ENCODE measurements around the gene CFL1. TPM values are rescaled to one million over a fixed set of nuclear protein-coding genes. Genes with fewer than 3 reads are reported as not detected.

Gene CFL1
- total RNA-seq, 4 donors from 2014 or later, result 961 to 2,313 (median 1,456) TPM

DNA sequence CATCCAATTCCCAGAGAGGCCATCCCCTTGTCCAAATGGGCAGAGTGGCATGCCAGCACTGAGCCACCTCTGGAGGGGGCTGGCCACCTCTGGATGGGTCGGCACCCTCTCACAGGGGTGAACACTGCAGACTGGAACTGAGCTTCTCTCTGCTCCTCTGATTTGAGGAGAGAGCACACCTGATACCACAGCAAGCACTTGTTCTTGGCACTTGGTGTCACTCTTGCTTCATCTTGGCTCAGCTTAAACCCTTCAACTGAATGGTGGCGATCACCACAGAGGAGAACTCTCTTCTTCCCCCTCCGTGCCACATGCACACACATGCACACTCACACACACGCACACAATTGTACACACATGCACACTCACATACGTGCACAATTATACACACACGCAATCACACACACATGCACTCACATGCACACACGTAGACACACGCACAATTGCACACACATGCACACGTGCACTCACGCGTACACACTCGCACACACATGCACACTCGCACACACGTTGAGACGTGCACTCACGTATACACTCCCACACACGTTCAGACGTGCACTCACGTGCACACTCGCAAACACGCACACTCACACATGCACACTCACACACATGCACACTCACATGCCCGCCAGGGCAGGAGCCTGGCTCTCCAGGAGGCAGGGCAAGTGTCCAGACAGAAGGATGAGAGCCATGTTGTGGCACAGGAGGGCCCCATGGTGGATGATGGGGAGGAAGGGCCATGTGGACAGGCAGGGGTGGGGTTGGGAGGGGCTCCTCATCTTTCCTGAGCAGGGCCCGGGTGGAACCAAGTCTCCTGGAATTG, 47.7 kb downstream of the CFL1 start:
- Histone ChIP-seq H3K36me3 (no peaks in the 10 kb centered on the region), H3K27me3 (no peaks in the 10 kb centered on the region), H3K9me3 (no peaks in the 10 kb centered on the region), H3K27ac (no peak overlapping the region), H3K4me1 (no peaks in the 10 kb centered on the region), H3K4me3 (no peak overlapping the region)
- TF ChIP-seq, protein P1, sequence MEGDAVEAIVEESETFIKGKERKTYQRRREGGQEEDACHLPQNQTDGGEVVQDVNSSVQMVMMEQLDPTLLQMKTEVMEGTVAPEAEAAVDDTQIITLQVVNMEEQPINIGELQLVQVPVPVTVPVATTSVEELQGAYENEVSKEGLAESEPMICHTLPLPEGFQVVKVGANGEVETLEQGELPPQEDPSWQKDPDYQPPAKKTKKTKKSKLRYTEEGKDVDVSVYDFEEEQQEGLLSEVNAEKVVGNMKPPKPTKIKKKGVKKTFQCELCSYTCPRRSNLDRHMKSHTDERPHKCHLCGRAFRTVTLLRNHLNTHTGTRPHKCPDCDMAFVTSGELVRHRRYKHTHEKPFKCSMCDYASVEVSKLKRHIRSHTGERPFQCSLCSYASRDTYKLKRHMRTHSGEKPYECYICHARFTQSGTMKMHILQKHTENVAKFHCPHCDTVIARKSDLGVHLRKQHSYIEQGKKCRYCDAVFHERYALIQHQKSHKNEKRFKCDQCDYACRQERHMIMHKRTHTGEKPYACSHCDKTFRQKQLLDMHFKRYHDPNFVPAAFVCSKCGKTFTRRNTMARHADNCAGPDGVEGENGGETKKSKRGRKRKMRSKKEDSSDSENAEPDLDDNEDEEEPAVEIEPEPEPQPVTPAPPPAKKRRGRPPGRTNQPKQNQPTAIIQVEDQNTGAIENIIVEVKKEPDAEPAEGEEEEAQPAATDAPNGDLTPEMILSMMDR (IDR thresholded peaks at IDR 0.05), result peak in 3 of 6 experiments; percentile 21 to 45 (median 27)
- TF ChIP-seq POLR2A (IDR thresholded peaks at IDR 0.05), result no peak
- no peak for DNase-seq

DNA sequence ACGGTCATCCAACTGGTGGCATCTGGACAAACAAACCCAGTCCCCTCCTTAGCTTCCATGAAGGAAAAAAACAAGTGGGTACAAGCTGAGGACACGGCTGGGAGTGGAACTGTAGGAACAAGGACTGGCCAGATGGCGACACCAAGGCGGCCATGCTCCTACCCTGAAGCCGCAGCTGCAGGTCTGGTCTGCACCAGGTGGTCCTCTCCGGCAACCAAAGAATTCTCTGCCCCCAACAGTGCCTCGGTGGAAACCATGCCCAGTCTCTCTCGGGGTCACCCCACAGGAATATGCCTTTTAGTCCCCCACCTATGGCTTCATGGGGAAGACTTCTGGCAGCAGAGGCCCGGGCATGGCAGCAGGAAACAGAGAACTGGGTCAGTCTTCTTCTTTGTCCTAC, 48.5 kb downstream of the CFL1 start:
- DNase-seq, result no peak
- Histone ChIP-seq H3K27ac (no peak overlapping the region), H3K4me1 (no peaks in the 10 kb centered on the region), H3K36me3 (no peaks in the 10 kb centered on the region), H3K9me3 (no peaks in the 10 kb centered on the region), H3K4me3 (no peak overlapping the region), H3K27me3 (no peaks in the 10 kb centered on the region)
- TF ChIP-seq POLR2A (IDR thresholded peaks at IDR 0.05), result no peak
- TF ChIP-seq, protein P1 (IDR thresholded peaks at IDR 0.05), result no peak

GRCh38 chr11:65808744-65809341, 49.1 kb downstream of the CFL1 start:
- H3K27me3 ChIP-seq, result no peaks in the 10 kb centered on the region
- no peaks in the 10 kb centered on the region for H3K9me3 ChIP-seq
- H3K4me1 ChIP-seq, result no peaks in the 10 kb centered on the region
- DNase-seq, result no peak
- H3K4me3 ChIP-seq, result no peak overlapping the region
- no peak for TF ChIP-seq POLR2A (IDR thresholded peaks at IDR 0.05)
- TF ChIP-seq, protein P1 (IDR thresholded peaks at IDR 0.05), result no peak
- no peaks in the 10 kb centered on the region for H3K36me3 ChIP-seq
- H3K27ac ChIP-seq, result no peak overlapping the region

DNA sequence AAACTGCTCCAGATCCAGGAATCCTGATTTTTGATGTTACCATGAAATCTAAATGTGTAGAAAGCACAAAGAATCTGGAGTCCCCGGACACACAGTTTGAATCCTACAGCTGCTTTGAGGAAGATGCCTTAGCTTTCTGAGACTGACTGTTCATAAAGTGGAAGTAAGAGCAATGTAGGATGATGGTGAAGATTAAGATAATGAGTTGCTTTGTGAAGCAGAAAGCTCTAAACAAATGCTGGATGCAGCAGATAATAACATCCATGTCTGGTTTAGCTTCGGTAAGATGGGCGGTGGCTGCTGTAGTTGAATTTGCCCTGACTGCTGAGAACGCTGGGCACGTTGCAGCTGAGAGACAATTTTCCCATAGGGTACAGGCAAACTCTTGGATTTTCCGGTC, 51.0 kb downstream of the CFL1 start:
- TF ChIP-seq, protein P1 (IDR thresholded peaks at IDR 0.05), result no peak
- no peak for TF ChIP-seq POLR2A (IDR thresholded peaks at IDR 0.05)
- Histone ChIP-seq H3K36me3 (no peaks in the 10 kb centered on the region), H3K4me3 (no peak overlapping the region), H3K27me3 (no peaks in the 10 kb centered on the region), H3K9me3 (no peaks in the 10 kb centered on the region), H3K27ac (no peak overlapping the region), H3K4me1 (no peaks in the 10 kb centered on the region)
- DNase-seq, result no peak

Other genes starting within 250 kb of the CFL1 start
- 100 to 1,000 TPM; 106 to 209 (median 150) TPM for gene MAP3K11, start 244.0 kb downstream of the CFL1 start, total RNA-seq
- 100 to 1,000 TPM in 1 of 4 donors, 10 to 100 TPM in 3; 60.2 to 106 (median 81.3) TPM for gene PCNX3, start 242.4 kb downstream of the CFL1 start, total RNA-seq
- 10 to 100 TPM; 18.0 to 48.7 (median 24.7) TPM for gene SIPA1, start 220.1 kb downstream of the CFL1 start, total RNA-seq
- 10 to 100 TPM; 46.6 to 86.9 (median 59.7) TPM for gene RELA, start 195.3 kb downstream of the CFL1 start, total RNA-seq
- gene KAT5, start 145.9 kb downstream of the CFL1 start, total RNA-seq, result 100 to 1,000 TPM in 1 of 4 donors, 10 to 100 TPM in 3; 55.9 to 137 (median 80.3) TPM
- gene RNASEH2C, start 137.4 kb downstream of the CFL1 start, total RNA-seq, result 10 to 100 TPM; 27.2 to 98.2 (median 35.4) TPM
- 10 to 100 TPM; 14.9 to 35.8 (median 35.0) TPM for gene AP5B1, start 77.2 kb downstream of the CFL1 start, total RNA-seq
- gene OVOL1, start 71.1 kb downstream of the CFL1 start, total RNA-seq, result 10 to 100 TPM; 14.9 to 33.2 (median 29.8) TPM
- gene SNX32, start 24.2 kb downstream of the CFL1 start, total RNA-seq, result 1 to 10 TPM in 3 of 4 donors, not detected in 1; 1.7 to 6.7 (median 6.4) TPM
- 100 to 1,000 TPM in 1 of 4 donors, 10 to 100 TPM in 3; 68.3 to 101 (median 78.9) TPM for gene MUS81, start 2.3 kb upstream of the CFL1 start, total RNA-seq
- 10 to 100 TPM in 3 of 4 donors, 1 to 10 TPM in 1; 4.4 to 75.1 (median 12.1) TPM for gene EFEMP2, start 14.6 kb upstream of the CFL1 start, total RNA-seq
- gene CTSW, start 21.7 kb upstream of the CFL1 start, total RNA-seq, result 1 to 10 TPM in 2 of 4 donors, not detected in 2; 1.3 to 1.9 TPM
- gene FIBP, start 30.3 kb upstream of the CFL1 start, total RNA-seq, result 100 to 1,000 TPM; 100 to 173 (median 122) TPM
- 10 to 100 TPM in 1 of 4 donors, 1 to 10 TPM in 3; 3.5 to 12.4 (median 7.4) TPM for gene CCDC85B, start 32.5 kb upstream of the CFL1 start, total RNA-seq
- gene FOSL1, start 42.2 kb upstream of the CFL1 start, total RNA-seq, result 1 to 10 TPM in 3 of 4 donors, not detected in 1; 1.5 to 7.4 (median 1.7) TPM
- gene C11orf68, start 60.9 kb upstream of the CFL1 start, total RNA-seq, result 10 to 100 TPM in 2 of 4 donors, 1 to 10 TPM in 2; 8.3 to 20.6 (median 12.1) TPM
- gene DRAP1, start 61.2 kb upstream of the CFL1 start, total RNA-seq, result 100 to 1,000 TPM in 1 of 4 donors, 10 to 100 TPM in 3; 32.6 to 112 (median 57.5) TPM
- not detected for gene TSGA10IP, start 87.3 kb upstream of the CFL1 start, total RNA-seq
- gene SART1, start 103.6 kb upstream of the CFL1 start, total RNA-seq, result 10 to 100 TPM; 14.4 to 61.9 (median 26.4) TPM
- gene EIF1AD, start 144.0 kb upstream of the CFL1 start, total RNA-seq, result 10 to 100 TPM; 15.1 to 66.0 (median 23.7) TPM
- 10 to 100 TPM; 25.4 to 42.4 (median 27.7) TPM for gene BANF1, start 144.3 kb upstream of the CFL1 start, total RNA-seq
- gene CST6, start 153.8 kb upstream of the CFL1 start, total RNA-seq, result not detected
- not detected for gene CATSPER1, start 168.3 kb upstream of the CFL1 start, total RNA-seq
- not detected for gene GAL3ST3, start 191.0 kb upstream of the CFL1 start, total RNA-seq
- gene SF3B2, start 194.2 kb upstream of the CFL1 start, total RNA-seq, result 100 to 1,000 TPM; 127 to 340 (median 171) TPM
- 10 to 100 TPM; 10.3 to 52.0 (median 22.3) TPM for gene PACS1, start 212.1 kb upstream of the CFL1 start, total RNA-seq